GM23248 (cell line): ENCODE measurements around the gene KYAT1.

Experiments
- EZH2 ChIP-seq: fragments of 200-600 bp; sonication (generic); IDR thresholded peaks from 2 replicates; pipeline ENCODE4 v1.6.1; 2018; ENCODE audit warnings: antibody characterized with exemption, mild to moderate bottlenecking; ENCODE audit not compliant: insufficient read depth, poor library complexity, severe bottlenecking
- EZH2phosphoT487 ChIP-seq: fragments of 200-600 bp; sonication (generic); IDR thresholded peaks from 2 replicates; pipeline ENCODE4 v1.6.1; 2018; ENCODE audit warnings: antibody characterized with exemption, moderate library complexity, mild to moderate bottlenecking, low read depth; ENCODE audit not compliant: insufficient read depth

DNA sequence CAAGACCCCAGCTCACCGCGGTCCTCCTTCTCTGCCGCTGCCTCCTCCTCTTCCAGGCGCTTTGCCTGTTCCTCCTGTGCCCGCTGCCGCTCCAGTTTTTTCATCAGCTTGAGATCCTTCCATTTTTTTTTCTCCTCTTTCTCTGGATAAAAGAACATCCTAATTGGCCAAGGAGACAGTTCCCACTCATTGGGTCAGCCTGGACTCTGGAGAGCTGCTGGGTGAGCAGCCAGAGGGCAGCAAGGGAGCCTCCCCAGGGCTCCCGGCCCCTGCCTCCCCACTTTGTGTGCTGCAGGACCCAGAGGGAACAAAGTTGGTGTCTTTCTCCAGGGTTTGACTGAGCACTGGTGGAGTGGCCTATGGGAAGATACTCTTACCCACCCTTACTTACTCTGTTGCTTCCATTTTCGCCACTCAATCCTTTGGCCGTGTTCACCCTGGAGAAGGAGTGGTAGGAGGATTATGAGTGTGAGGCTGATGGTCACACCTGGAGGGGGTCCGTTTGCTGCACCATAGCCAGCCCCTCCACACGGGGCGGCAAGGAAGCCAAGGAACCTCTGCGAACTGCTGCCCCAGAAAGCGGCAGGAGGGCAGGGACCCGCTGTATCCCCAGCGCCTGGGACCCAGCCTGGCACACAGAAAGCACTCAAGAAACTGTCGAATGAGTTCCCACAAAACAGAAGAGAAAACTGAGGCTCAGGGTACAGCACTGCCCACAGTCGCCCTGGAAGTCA, 52.9 kb downstream of the KYAT1 start:
- TF ChIP-seq EZH2, result no peak
- TF ChIP-seq EZH2phosphoT487, result no peak
